EH (cell line): ENCODE data around the gene KRTAP9-7.

Source experiments
- DNase-seq: peaks from one replicate; pipeline ENCODE4 v3.0.0-alpha.2; 2015; ENCODE audit warnings: low read depth

KRTAP9-7 gene

DNA sequence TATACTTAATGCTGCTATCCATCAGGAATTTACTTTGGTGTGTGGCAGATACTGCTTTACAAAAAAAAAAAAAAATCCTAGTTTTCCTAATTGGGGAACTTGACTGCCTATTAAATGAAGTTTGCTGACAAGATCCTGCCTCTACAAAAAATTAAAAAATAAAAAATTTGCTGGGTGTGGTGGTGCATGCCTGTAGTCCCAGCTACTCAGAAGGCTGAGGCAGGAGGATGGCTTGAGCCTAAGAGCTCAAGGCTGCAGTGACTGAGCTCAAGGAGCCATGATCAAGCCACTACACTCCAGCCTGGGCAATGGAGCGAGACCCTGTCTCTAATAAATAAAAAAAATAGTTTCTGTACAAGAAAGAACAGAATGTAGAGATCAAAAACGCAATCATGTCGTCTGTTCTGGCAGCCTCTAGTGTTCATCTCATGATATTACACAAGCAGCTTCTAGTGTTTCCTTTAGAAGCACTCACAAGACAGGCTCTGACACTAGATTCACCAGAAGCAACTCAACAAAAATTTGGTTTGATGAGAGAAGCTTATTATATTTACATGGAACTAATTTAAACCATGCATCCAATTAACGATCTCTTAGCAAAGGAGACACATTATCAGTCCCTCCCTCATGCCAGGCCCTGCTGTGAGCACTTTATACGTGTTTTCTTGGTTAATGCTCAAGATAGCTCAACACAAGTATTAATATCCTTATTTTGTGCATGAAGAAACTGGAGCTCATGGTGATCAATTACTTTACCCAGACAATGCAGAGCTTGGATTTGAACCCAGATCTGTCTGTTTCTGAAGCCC lies 46.8 kb downstream of the KRTAP9-7 start:
- peak; percentile 76 for DNase-seq

DNA sequence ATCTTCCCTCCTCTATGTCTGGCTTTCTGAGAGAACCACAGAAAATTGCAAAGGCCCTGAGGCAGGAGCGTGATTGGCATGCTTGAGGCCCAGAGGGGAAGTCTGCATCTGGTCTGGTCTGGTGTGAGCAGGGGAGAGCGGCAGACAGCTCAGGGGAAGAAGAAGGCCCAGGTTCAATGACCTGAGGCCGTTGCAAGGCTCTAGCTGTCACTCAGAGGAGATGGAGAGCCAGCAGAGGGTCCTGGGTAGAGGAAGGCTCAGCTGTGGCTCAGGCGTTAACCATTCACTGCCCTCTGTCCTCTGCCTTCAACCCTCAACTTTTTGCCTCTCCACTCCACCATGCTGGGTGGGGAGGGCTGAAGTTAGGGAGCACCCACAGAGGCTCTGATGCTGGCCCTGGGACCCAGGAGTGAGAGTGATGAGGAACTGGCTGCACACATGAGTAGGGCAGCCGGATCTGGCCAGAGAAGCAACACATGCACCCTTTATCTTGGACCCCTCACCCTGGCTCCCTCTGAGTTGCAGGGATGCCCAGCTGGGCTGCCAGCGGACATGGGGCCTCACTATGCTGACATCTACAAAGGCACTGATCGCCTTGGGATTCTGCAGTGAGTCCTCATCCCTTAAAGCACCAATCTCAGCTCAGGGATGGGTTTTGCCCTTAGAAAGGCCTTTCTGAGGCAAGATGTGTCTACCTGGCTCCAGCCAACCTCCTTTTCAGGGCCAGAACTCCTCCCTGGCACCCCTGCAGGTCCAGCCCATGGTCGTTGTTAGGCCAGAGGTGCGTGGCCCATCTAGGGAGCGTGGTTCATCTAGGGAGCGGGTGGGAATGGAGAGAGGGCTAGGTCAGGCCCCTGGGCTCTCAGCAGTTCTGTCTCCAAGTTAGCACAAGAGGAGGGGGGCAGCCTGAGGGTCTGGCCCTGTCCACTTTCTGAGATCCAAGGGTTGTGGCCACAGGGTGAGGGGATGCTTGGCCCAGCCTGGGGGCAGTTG lies 47.7 kb downstream of the KRTAP9-7 start:
- peak; percentile 15 for DNase-seq

DNA sequence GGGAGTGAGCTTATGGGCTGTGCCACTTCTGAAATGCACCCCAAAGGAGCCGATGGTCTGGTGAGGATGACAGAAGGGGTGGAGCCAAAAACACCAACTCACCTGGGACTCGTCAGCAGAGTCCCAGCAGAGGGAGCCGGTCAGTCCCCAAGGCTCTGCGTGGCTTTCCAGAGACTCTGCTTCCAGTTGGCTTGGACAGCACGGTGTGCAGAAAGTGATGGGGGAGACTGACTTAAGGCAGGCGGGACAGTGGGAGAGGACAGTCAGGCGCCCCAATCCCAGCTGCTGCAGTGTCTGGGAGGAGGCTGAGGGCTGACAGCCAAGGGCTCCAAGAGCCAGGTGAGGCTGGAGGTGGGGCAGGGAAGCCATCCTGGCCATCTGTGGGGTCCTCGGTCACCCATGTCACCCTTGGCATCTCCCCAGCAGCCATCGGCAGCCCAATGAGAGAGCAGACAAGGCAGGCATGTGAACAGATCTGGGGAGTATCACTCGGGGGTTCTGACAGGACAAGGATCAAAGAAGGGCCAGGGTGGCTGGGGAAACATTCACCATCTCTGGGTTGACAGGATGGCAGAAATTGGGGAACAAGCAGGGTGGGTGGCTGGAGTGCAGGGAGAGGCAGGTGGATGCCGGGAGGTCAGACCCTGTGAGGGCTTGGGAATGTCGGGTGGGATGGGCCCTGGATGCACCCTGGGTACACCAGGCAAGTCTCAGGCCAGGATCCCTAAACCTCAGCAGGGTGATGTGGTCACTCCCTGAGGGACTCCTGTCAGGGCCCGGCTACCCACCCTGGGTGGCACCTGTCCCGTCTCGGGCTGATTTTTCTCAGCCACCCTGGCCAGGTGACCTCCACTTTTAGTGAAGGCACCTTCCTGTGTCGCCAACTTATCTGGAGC lies 48.9 kb downstream of the KRTAP9-7 start:
- DNase-seq = peak; percentile 18

DNA sequence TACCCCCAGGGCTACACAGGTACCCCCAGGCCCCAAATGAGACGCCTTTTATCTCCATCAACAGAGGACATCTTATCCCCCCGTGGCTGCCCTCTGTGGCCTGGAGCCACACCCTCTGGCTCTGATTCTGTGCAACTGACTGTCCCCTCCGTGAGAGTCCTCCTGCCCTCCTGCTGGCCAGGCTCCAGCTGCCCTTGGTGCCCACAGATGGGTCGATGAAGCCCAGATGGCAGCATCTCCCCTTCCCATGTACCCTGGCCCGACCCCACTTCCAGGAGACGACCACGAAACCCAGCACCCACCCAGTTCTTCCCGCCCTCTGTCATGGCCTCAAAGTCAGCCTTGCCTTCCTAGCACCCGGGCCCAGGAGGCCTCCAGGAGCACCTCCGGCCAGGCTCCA lies 49.6 kb downstream of the KRTAP9-7 start:
- DNase-seq = no peak

DNA sequence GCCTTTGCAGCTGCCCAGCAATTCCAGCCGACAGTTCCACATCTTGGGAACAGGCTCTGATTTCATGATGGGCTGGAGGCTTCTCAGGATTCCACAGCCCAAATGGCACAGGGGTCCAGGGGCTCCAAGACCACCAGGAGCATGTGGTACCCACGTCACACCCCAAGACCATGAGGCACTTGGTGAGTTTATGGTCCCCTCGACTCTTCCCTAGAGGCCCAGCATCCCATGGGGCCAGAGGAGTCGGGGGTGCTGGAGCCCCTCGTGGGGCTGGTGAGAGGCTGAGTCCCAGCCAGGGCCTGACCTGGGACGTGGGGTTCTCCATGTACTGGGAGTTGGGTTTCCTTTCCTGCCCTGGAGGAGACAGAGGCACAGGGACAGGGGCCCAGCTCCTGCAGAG lies 50.1 kb downstream of the KRTAP9-7 start:
- DNase-seq = no peak
